Cerebellar cortex (tissue), 1 donor: ENCODE results near the gene THRB.
A peak's percentile ranks its signal among the peaks of the same experiment; 100 is the strongest.

ENCODE experiments used
- DNase-seq: peaks from one replicate; pipeline ENCODE4 v3.0.0-alpha.2; 2015; ENCODE audit warnings: low spot score

THRB gene

GRCh38 chr3:24512564-24513197 lies 18.0 kb upstream of the THRB start:
- DNase-seq = no peak

- no peak for DNase-seq
Measured at GRCh38 chr3:24510030-24510648, 15.5 kb upstream of the THRB start.

GRCh38 chr3:24508423-24508839 lies 13.8 kb upstream of the THRB start:
- DNase-seq = no peak

GRCh38 chr3:24507776-24508422 lies 13.2 kb upstream of the THRB start:
- no peak for DNase-seq

GRCh38 chr3:24506966-24507775 lies 12.5 kb upstream of the THRB start:
- no peak for DNase-seq

GRCh38 chr3:24505691-24506550 lies 11.3 kb upstream of the THRB start:
- no peak for DNase-seq

- DNase-seq = no peak
Measured at GRCh38 chr3:24504772-24505171, 10.1 kb upstream of the THRB start.

- no peak for DNase-seq
Measured at GRCh38 chr3:24503616-24504113, 9.0 kb upstream of the THRB start.

GRCh38 chr3:24502690-24503089 lies 8.0 kb upstream of the THRB start:
- DNase-seq = no peak

- DNase-seq = no peak
Measured at GRCh38 chr3:24500806-24501205, 6.2 kb upstream of the THRB start.

GRCh38 chr3:24499991-24500390 lies 5.3 kb upstream of the THRB start:
- no peak for DNase-seq

- no peak for DNase-seq
Measured at GRCh38 chr3:24498796-24499195, 4.1 kb upstream of the THRB start.

- no peak for DNase-seq
Measured at GRCh38 chr3:24498391-24498790, 3.7 kb upstream of the THRB start.

GRCh38 chr3:24497942-24498341 lies 3.3 kb upstream of the THRB start:
- DNase-seq = no peak

- DNase-seq = peak; percentile 20
Measured at GRCh38 chr3:24496529-24497482, 2.2 kb upstream of the THRB start.

GRCh38 chr3:24495326-24495994 lies 810 bp upstream of the THRB start:
- no peak for DNase-seq

- DNase-seq = peak; percentile 5
Measured at GRCh38 chr3:24493746-24494617, 668 bp downstream of the THRB start.

- DNase-seq = no peak
Measured at GRCh38 chr3:24492971-24493551, 1.6 kb downstream of the THRB start.
